DMS114 treated with DMSO at 0.1 percent for 48 hours (cell line): Measurements from ENCODE around the gene GPBP1L1.

ENCODE experiments used
- DNase-seq: peaks from one replicate; lab custom pipeline; 2025; ENCODE audit not compliant: unreplicated experiment; lab: John Stamatoyannopoulos, UW

GPBP1L1 gene

GRCh38 chr1:45643321-45643720 is 43.0 kb downstream of the GPBP1L1 start:
- DNase-seq: no peak

GRCh38 chr1:45640293-45640692 is 46.0 kb downstream of the GPBP1L1 start:
- DNase-seq: no peak

GRCh38 chr1:45635211-45635610 is 51.1 kb downstream of the GPBP1L1 start:
- DNase-seq: no peak

GRCh38 chr1:45630429-45630828 is 55.9 kb downstream of the GPBP1L1 start:
- DNase-seq: no peak

- no peak for DNase-seq
Measured at GRCh38 chr1:45629035-45629434, 57.3 kb downstream of the GPBP1L1 start.

- no peak for DNase-seq
Measured at GRCh38 chr1:45623972-45624371, 62.4 kb downstream of the GPBP1L1 start, which contains the start of gene CCDC17. CCDC17 (minus strand) TSS chr1:45624054; CDS start chr1:45623909, 145 bp downstream.

- no peak for DNase-seq
Measured at GRCh38 chr1:45622524-45623394, 63.6 kb downstream of the GPBP1L1 start.

- DNase-seq: no peak
Measured at GRCh38 chr1:45621895-45622523, 64.3 kb downstream of the GPBP1L1 start.

- no peak for DNase-seq
Measured at GRCh38 chr1:45621501-45621836, 64.9 kb downstream of the GPBP1L1 start.

GRCh38 chr1:45620588-45621500 is 65.5 kb downstream of the GPBP1L1 start:
- DNase-seq: no peak

- DNase-seq: no peak
Measured at GRCh38 chr1:45619149-45619921, 67.0 kb downstream of the GPBP1L1 start.

GRCh38 chr1:45617618-45618017 is 68.7 kb downstream of the GPBP1L1 start:
- no peak for DNase-seq

GRCh38 chr1:45615885-45616284 is 70.4 kb downstream of the GPBP1L1 start:
- no peak for DNase-seq

GRCh38 chr1:45612941-45613579 is 73.3 kb downstream of the GPBP1L1 start:
- DNase-seq: no peak

GRCh38 chr1:45610589-45611226 is 75.6 kb downstream of the GPBP1L1 start:
- DNase-seq: no peak

GRCh38 chr1:45608175-45609156 is 77.9 kb downstream of the GPBP1L1 start:
- DNase-seq: no peak

GRCh38 chr1:45607404-45608074 is 78.8 kb downstream of the GPBP1L1 start:
- no peak for DNase-seq

GRCh38 chr1:45604239-45604638 is 82.1 kb downstream of the GPBP1L1 start:
- no peak for DNase-seq
